HEK293T (cell line): ENCODE measurements around the gene PFKL.

ENCODE experiments used
- ELF4 ChIP-seq: fragments of 450-650 bp; IDR thresholded peaks from 2 replicates; pipeline ENCODE4 v1.6.1; 2017; ENCODE audit warnings: antibody characterized with exemption
- HDGF ChIP-seq: fragments of 450-650 bp; IDR thresholded peaks from 2 replicates; pipeline ENCODE4 v1.6.1; 2017; ENCODE audit warnings: antibody characterized with exemption, borderline replicate concordance
- NFRKB ChIP-seq: fragments of 450-650 bp; IDR thresholded peaks from 2 replicates; pipeline ENCODE4 v1.6.1; 2016; ENCODE audit warnings: mild to moderate bottlenecking, moderate library complexity
- ZNF384 ChIP-seq: fragments of 450-650 bp; IDR thresholded peaks from 2 replicates; pipeline ENCODE4 v1.6.1; 2016
- TF ChIP-seq, protein P1 (sequence below): fragments of 450-650 bp; IDR thresholded peaks from 2 replicates; pipeline ENCODE4 v1.6.1; 2016

DNA sequence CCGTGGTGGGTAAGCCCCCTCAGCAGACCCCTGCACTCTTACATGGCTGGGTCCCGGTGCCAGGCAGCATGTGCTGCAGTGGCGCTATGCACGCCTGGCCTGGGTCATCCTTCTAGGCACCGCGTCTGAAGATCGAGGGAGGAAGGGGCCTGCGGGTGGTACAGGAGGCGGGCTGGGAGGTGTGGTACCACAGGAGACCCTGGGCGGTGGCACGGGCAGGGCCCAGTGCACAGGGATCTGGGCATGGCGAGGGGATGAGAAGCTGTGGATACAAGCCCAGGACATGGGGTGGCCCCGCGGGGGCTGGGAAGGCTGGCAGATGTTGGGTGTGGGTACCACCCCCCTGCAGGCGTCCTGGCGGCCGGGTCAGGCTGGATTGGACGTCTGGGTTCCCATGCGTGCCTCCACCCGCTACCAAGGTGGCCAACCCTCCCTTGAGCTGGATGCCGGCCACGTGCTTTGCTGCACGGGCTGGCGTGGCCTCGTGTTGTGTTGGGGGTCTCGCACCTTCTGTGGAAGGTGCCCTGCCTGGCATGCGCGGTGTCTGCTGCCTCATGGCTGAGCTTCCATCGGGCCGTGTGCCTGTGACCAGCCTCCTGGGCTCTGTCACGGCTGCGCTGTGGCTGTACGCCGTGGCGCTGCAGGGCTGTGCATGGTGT is 19.7 kb downstream of the PFKL start:
- TF ChIP-seq, protein P1, sequence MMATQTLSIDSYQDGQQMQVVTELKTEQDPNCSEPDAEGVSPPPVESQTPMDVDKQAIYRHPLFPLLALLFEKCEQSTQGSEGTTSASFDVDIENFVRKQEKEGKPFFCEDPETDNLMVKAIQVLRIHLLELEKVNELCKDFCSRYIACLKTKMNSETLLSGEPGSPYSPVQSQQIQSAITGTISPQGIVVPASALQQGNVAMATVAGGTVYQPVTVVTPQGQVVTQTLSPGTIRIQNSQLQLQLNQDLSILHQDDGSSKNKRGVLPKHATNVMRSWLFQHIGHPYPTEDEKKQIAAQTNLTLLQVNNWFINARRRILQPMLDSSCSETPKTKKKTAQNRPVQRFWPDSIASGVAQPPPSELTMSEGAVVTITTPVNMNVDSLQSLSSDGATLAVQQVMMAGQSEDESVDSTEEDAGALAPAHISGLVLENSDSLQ: no peak
- TF ChIP-seq ZNF384: no peak
- TF ChIP-seq HDGF: no peak
- TF ChIP-seq ELF4: no peak
- no peak for TF ChIP-seq NFRKB
